Measurements from ENCODE around the gene KIF19.

GRCh38 chr17:74350486-74350885, 24.5 kb downstream of the KIF19 start:
- no peak for TF ChIP-seq CTCF (IDR thresholded peaks at IDR 0.05)
- TF ChIP-seq POLR2A (IDR thresholded peaks at IDR 0.05): no peak

Data from uterus (tissue), 2 donors.